COLO668 (cell line): ENCODE data around the gene RRP7A.
"Not testable (repeated sequence)": the region's sequence is repeated elsewhere in the genome, so short reads cannot be mapped to it uniquely, and the experiment has no call there.

Experiments used
- DNase-seq: peaks from one replicate; lab custom pipeline; 2025; ENCODE audit not compliant: unreplicated experiment; lab: John Stamatoyannopoulos, UW

Gene RRP7A

DNA sequence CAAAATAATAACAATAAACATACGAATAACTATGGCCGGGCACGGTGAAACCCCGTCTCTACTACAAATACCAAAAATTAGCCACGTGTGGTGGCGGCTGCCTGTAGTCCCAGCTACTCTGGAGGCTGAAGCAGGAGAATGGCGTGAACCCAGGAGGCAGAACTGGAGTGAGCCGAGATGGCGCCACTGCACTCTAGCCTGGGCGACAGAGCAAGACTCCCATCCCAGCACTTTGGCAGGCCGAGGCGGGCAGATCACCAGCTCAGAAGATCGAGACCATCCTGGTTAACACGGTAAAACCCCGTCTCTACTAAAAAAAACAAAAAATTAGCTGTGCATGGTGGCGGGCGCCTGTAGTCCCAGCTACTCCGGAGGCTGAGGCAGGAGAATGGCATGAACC lies 17.0 kb upstream of the RRP7A start:
- not testable (repeated sequence) for DNase-seq

DNA sequence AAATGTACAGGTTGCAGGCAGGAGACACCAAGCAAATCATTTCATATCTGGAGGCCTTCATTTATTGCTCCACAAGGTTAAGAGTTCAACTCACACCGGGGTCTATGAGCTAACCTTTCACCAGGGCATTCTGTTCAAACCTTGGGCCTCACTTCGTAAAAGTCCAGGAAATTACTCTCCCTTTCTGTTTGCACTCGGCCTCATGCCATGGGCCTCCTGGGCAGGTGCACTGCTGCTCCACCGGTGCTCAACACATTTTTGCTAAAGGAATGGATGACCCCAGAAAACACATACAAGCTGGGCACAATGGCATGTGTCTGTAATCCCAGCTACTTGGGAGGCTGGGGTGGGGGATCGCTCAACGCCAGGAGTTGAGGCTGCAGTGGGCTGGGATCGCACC lies 16.6 kb upstream of the RRP7A start:
- no peak for DNase-seq

DNA sequence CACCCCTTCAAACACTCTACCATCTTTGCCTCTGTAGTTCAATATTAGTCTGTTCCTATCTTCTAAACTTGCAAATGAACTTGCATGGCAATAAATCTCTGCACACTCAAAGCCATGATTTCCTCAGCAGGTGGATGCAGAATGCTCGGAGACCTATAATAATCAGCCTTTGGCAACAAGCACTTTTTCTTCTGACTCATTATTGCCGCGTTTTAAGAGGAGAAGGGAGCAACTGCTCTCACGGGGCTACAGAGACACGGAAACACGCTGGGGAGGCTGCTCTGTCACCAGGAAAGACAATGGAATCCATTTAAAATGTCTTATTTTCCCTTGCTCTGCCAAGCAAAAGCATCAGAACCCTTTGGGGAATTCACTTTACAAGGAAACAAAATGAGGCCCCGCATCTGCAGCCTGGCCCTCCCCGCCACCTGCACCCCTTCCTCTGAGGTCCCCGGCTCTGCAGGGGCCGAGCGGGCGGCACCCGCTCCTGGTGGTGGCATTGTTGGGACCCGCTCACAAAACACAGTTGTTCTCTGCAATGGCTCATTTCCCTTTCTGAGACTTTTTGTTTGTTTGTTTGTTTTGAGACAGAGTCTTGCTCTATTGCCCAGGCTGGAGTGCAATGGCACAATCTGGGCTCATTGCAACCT lies 15.6 kb upstream of the RRP7A start:
- DNase-seq, result not testable (repeated sequence)

DNA sequence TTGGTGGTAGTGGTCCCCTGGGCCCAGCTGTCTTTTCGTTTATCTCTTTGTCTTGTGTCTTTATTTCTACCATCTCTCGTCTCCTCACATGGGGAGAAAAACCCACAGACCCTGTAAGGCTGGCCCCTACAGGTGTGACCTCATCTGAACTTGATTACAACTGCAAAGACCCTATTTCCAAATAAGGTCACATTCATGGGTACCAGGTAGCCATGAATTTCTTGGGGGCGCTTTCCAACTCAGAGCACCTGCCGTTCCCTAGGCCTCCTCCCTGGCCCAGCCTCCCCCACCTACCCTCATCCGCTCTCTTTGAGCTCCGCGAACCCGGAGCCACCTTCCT lies 14.0 kb upstream of the RRP7A start:
- no peak for DNase-seq

DNA sequence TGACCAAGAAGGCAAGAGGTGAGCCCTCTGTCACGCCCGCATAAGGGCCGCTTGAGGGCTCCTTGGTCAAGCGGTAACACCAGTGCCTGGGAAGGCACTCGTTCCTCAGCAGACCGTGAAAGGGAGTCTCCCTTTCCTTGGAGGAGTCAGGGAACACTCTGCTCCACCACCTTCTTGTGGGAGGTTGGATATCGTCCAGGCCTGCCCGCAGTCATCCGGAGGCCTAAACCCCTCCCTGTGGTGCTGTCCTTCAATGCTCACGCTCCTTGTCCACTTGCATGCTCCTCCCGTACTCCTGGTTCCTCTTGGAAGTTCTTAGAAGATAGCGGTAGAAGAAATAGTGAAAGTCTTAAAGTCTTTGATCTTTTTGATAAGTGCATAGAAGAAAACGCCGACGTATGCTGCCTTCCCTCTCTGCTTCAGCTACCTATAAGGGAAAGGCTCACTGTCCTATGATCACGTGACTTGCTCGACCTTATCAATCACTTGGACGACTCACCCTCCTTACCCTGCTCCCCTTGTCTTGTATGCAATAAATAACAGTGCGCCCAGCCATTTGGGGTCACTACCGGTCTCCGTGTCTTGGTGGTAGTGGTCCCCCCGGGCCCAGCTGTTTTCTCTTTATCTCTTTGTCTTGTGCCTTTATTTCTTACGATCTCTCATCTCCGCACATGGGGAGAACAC lies 11.9 kb upstream of the RRP7A start:
- not testable (repeated sequence) for DNase-seq

DNA sequence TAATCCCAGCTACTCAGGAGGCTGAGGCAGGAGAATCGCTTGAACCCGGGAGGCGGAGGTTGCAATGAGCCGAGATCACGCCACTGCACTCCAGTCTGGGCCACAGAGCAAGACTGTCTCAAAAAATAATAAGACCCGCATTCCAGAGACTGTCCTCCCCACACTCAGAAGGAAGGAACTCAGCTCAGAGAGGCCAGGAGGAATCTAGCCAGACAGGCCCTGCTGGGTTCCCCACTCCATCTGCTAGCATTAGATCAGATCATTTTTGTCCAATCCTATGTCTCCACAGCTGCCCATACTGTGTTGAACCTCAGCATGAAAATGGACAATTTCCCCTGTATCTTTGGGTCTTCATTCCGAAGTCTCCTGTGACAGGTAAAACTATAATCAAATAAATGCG lies 9.8 kb upstream of the RRP7A start:
- DNase-seq, result not testable (repeated sequence)

DNA sequence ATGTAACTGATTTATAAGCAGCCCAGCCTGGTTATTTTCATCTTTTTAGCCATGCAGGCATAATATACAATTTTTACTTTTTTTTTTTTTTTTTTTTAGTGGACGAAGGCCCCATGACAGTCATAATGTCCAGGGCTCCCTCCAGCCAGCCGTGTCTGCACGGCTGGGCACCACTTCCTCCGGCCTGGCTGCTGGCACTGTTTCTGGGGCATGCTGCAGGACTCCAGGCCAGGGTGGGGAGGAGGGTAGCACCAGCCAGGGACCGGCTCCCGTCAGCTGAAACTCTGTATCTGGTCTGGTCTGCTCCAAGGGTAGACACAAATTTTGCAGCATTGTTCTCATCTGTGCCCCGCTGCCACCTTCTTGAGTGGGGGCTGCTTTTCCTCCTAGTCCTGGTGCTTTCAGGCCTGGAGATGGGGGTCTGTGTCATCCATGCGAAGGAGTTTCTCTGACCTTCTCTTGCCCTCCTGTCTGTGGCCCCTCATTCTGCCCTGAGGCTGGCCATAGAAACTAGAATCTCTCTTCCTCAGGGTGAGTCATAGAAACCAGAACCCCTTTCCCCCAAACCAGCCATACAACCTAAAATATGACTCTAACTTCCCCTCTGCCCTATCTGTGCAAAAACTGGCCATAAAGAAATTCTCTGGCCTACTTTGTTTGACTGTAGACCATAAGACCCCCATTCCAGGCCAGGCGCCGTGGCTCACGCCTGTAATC lies 9.2 kb upstream of the RRP7A start:
- DNase-seq, result no peak

DNA sequence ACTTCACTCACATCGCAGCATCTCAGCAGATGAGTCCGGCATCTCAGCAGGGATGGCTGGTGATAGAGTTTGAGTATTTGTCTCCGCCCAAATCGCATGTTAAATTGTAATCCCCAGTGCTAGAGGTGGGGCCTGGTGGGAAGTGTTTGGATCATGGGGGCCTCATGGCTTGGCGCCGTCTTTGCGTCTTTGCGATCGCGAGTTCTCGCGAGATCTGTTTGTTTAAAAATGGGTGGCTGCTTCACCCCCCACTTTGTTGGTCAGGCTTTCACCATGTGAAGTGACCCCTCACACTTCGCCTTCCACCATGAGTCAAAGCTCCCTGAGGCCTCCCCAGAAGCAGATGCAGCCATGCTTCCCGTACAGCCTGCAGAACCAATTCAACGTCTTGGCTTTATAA lies 3.0 kb upstream of the RRP7A start:
- no peak for DNase-seq

DNA sequence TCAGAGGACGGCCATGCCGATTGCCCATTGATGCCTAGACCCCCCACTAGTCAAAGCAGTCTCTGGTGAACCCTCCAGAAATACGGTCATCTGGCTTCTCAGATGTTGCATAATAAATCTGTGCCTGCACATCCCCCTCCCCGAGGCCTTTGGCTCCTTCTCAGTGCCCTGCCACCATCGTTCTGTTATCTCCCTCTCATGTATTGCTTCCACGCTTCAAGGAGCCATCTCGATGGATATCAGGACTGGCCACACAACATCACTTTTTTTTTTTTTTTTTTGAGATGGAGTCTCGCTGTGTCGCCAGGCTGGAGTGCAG lies 1.6 kb upstream of the RRP7A start:
- no peak for DNase-seq

DNA sequence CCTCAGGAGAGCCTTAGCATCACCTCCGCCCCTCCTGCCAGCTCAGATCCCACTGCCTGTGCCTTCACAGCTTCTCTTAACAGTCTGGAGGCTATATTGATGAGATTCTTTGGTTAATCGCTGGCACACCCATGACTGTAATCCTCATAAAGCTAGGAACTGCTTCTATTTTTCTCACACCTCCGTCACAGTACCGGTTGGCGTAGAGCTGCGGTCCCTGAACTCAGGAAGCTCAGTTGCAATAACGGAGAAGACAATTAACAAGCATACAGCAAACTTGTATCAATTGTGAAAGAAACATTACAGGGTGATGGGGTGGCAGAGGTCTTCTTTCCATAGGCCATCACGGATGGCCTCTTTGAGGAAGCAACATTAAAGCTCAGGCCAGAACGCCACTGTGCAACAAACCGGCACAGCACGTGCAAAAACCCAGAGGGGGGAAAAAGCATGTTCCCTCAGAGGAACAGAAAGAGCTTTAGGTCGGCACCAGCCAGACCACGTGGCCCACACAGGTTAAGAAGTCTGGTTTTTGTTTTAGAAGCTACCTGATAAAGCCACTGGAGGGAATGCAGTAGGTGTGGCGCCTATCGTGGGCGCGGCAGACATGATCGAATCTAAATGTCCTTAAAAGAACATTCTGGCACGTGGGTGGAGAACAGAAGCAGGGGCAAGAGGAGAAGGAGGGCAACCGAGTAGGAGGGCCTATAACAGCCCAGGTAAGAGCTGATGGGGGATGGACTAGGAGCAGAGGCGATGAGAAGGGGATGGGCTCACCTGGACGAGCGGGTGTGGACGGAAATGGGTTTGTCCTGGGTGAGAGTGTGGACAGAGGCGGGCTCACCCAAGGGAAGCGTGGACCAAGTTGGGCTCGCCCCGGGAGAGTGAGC lies 715 bp downstream of the RRP7A start:
- DNase-seq, result not testable (repeated sequence)

DNA sequence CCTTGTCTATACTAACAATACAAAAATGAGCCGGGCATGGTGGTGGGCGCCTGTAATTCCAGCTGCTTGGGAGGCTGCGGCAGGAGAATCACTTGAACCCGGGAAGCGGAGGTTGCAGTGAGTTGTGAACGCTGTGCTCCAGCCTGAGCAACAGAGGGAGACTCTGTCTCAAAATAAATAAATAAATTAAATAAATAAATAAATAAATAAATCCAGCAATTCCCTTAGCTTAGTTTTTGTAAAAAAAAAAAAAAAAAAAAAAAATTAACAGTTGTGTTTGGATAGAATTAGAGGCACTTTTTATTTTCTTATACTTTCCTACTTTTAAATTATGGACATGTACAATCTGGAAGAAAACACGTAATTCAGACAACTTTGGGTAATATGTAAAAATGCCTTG lies 2.5 kb downstream of the RRP7A start:
- not testable (repeated sequence) for DNase-seq

DNA sequence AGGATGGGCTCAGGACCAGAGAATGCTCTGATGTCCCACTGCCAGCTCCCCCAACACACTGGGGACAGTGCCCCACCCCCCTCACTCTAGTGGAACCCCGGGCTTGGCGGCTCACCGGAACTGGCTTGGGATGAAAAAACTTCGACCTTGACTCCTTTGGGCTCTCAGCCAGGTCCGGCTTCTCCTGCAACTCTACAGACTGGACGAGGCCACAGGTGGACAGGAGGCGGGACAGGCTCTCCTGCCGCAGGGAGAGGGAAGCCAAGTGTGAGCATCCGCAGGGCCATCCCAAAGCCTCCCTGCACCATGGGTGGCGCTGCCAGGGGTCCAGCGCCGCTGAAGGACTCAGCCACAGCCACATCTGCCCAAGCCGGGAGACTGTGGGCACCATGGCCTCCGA lies 3.7 kb downstream of the RRP7A start:
- DNase-seq, result no peak

DNA sequence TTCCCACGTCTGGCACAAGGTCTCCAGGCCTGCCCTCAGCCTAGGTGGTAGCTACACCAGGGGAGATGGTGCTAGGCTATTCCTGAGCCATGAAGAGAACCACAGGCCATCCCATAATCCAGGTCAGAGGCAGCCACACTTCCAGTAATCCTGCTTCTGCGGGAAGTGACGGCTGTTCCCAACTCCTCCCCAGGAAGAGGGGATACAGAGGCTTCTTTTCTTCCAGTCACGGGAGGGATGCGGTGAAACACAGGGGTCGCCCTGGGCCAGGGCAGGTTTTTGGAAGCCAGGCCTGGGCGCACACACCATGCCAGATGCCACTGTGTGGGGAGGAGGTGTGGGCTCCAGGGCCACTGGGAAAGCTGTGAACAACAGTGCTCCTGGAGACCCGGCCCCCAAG lies 4.3 kb downstream of the RRP7A start:
- DNase-seq, result not testable (repeated sequence)

DNA sequence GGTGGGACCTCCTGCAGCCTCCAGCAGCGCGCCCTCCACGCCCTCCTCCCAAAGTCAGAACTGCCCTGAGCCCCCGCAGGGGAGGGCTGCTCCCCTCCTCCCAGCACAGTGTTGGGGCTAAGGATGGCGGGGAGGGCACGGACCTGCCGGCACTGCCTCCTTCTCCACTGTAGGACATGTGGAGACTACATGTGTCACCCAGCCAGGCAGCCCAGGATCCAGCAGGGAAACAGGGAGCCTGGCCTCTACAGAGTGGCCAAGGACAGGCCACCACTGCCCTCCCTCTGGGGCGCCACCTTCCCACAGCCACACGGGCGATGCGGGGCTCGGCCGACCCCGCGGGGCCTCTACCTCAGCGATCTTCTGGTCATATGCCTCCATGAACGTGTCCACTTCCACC lies 5.3 kb downstream of the RRP7A start:
- not testable (repeated sequence) for DNase-seq

DNA sequence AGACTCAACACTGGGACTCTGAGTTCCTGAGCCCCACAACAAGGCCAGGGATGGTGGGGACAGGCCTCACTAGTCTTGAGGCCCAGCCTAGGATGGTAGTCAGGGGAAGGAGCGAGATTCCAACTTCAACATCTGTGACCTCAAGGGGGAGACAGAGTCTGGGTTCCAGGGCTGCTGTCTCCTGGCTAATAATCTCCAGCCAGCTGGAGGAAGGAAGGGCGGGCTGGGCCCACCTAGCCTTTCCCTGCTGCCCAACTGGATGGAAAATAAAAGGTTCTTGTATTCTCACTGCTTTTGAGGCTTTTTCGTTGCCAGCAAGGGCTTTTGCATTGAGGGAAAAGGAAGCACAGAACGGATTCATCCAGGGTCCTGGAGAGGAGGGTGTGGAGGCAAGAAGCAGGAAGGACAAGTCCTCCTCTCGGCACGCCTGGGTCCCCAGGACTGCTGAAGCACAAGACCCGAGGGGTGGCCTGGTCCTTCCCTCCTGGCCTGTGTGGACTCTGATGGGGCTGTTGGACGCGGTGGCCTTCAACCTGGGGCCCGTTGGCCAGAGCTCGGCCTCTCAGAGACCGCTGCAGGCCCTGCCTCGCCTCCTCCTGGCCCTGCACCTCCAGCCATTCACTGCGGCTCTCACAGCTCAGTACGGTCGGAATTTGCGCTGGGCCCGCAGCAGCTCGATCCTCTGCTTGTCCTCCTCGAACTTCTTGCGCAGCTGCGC lies 7.2 kb downstream of the RRP7A start:
- DNase-seq, result not testable (repeated sequence)

DNA sequence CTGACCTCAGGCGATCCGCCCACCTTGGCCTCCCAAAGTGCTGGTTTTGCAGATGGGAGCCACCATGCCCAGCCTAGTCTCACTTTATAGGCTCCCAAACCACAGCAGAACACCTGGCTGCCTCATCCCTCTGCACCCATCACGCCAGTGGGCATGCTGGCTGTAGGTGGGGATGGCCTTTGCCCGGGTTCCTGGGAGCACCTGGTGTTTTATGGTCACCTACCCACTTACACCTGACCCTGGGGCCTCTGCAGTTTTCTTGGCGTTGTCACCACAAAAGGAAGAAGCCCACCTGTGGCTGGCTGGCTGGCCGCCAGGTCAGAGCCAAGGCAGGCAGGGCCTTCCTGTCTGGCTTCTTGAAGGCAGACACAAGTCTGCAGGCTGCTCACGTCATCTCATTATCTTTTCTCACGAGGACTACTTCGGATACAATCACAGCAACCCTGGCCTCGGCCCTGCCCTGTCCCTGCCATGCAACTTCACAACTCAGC lies 8.2 kb downstream of the RRP7A start:
- DNase-seq, result no peak

DNA sequence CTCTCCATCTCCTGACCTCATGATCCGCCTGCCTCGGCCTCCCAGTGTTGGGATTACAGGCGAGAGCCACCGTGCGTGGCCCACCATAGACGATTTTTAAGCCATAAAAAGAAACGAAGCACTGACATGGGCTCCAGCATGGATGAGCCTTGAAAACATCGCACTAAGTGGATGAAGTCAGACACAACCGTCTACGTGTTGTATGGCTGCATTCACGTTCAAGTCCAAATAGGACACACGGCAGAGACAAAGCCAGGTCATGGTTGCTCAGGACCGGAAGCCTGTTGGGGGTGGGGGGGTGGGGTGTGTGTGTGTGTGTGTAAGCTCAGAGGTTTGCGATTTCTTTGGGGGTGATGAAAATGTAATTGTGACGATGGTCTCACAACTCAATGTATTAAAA lies 10.0 kb downstream of the RRP7A start:
- DNase-seq, result no peak

DNA sequence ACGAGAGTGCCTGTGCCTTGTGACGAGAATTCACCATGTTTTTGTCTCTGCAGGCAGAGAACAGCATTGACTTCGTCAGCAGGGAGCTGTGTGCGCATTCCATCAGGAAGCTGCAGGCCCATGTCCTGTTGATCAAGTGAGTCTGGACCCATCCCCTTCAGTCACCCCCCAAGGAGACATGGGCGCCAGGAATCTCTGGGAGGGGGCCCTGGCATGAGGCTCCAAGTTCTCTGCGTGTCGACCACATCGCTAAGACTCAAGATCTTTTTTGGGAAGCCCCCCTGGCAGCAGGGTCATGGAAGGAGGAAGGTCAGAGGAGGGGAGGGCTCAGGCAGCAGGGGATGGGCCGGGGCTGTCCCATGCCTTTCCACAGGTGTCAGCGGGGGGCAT lies 10.6 kb downstream of the RRP7A start:
- DNase-seq, result not testable (repeated sequence)

DNA sequence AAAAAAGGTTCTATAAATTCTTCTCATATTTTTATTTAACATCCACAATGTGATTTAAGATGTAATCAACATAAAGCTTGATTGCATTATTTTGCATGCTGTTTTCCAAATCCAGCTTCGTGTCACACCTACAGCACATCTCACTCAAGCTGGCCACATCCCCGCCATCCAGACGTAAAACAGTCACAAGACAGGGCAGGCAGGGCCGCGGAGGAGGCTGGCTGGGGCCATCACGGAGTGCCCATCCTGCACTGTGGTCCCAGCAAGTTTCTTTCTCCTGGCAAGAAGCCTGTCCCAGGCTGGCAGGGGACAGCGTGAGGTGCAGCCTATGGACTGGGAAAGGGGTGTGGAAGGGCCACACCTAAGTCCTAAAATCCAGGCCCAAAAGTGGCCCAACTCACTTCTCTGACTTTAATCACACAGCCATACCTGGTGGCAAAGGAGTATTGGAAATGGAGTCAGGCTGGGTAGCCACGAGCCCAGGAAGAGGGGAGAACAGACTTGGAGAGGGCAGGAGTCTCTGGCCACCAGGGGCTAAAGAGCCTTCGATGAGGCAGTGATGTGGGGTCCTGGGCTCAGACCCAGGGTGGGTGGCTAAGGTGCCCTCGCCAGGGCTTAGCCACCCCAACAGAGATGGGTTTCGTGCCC lies 11.1 kb downstream of the RRP7A start:
- DNase-seq, result not testable (repeated sequence)

DNA sequence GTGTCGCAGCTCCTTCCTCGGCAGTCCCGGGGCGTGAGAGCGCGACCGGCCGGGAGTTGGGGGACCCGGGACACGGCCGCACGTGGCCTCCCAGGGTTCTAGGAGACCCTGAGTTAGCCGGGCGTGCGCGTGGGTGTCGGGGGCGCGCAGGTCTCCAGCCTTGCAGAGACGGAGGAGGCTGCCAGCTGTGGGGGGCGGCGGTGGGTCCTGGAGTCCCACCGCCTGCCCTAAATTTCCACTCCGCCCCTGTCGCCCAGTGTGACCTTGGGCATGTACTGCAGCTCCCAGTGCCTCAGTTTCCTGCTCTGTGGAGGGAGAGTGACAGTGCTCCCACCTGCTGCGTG lies 18.8 kb downstream of the RRP7A start:
- DNase-seq, result no peak
